Measurements from ENCODE around the gene MACROH2A2. TPM values are rescaled to one million over a fixed set of nuclear protein-coding genes. Genes with fewer than 3 reads are reported as not detected.

The MACROH2A2 gene
- total and polyA plus RNA-seq, 2 donors from 2014 or later (not counting 2 experiments from before 2014, with no cell fraction given) = 35.2 to 35.6 TPM

Other genes starting within 250 kb of the MACROH2A2 start
- gene AIFM2, start 80.0 kb downstream of the MACROH2A2 start, total RNA-seq = 2.7 and 2.8 TPM in 2 replicates
- gene AIFM2, start 80.0 kb downstream of the MACROH2A2 start, polyA plus RNA-seq = 3.7 and 3.9 TPM in 2 replicates
- 12.2 and 12.3 TPM in 2 replicates for gene TYSND1, start 93.9 kb downstream of the MACROH2A2 start, total RNA-seq
- 11.6 and 12.0 TPM in 2 replicates for gene TYSND1, start 93.9 kb downstream of the MACROH2A2 start, polyA plus RNA-seq
- 85.2 and 85.7 TPM in 2 replicates for gene SAR1A, start 117.7 kb downstream of the MACROH2A2 start, total RNA-seq
- gene SAR1A, start 117.7 kb downstream of the MACROH2A2 start, polyA plus RNA-seq = 44.2 and 48.0 TPM in 2 replicates
- gene PPA1, start 180.6 kb downstream of the MACROH2A2 start, total RNA-seq = 190 and 217 TPM in 2 replicates
- 168 and 206 TPM in 2 replicates for gene PPA1, start 180.6 kb downstream of the MACROH2A2 start, polyA plus RNA-seq
- not detected in 2 replicates for gene NPFFR1, start 231.2 kb downstream of the MACROH2A2 start, total RNA-seq
- not detected in 2 replicates for gene NPFFR1, start 231.2 kb downstream of the MACROH2A2 start, polyA plus RNA-seq

Data from foreskin keratinocyte (primary cell).